Esophagus muscularis mucosa (tissue), 4 donors: Measurements from ENCODE around the gene THBS2. TPM values are rescaled to one million over a fixed set of nuclear protein-coding genes. Genes with fewer than 3 reads are reported as not detected.

Experiments used
- DNase-seq: peaks from one replicate; pipeline ENCODE4 v3.0.0-alpha.2; 2017; ENCODE audit errors: extremely low spot score
- H3K27ac ChIP-seq, 4 donors: fragments of 200-600 bp; sonication (generic); replicated peaks in 1 of 4; 1 replicate in 3 of 4; 2 replicates in 1 of 4; pipeline ENCODE4 v1.5.1; 2016 to 2019; ENCODE audit warnings: mild to moderate bottlenecking in 1 of 4
- H3K27me3 ChIP-seq, 4 donors: fragments of 200-600 bp; sonication (generic); one replicate each; pipeline versions ENCODE4 v1.5.1 to v1.6.0; 2016 to 2019
- H3K36me3 ChIP-seq, 4 donors: fragments of 200-600 bp; sonication (generic); one replicate each; pipeline ENCODE4 v1.5.1; 2016 to 2019
- H3K4me1 ChIP-seq, 4 donors: fragments of 200-600 bp; sonication (generic); one replicate each; pipeline ENCODE4 v1.5.1; 2016 to 2019
- H3K4me3 ChIP-seq, 4 donors: fragments of 200-600 bp; sonication (generic); 1 replicate in 2 of 4; 2 replicates in 2 of 4; pipeline ENCODE4 v1.5.1; 2016 to 2019; ENCODE audit warnings: mild to moderate bottlenecking in 4 of 4, moderate library complexity in 1 of 4
- H3K9me3 ChIP-seq, 4 donors: fragments of 200-600 bp; sonication (generic); 1 replicate in 3 of 4; 2 replicates in 1 of 4; pipeline ENCODE4 v1.5.1; 2016 to 2019
- EP300 ChIP-seq: sonication (generic); formaldehyde crosslinking; IDR thresholded peaks from one replicate; pipeline ENCODE4 v1.6.1; 2017; ENCODE audit warnings: antibody characterized with exemption
- POLR2A ChIP-seq: fragments of 450-650 bp; IDR thresholded peaks from one replicate; pipeline ENCODE4 v1.6.1; 2017; ENCODE audit warnings: antibody characterized with exemption, moderate library complexity, mild to moderate bottlenecking, low read depth
- POLR2AphosphoS5 ChIP-seq, 2 donors: sonication (generic); formaldehyde crosslinking; IDR thresholded peaks; one replicate each; pipeline ENCODE4 v1.6.1; 2017; ENCODE audit warnings: antibody characterized with exemption in 2 of 2
- WGBS: methylation state at CpG from one replicate; pipeline ENCODE4 v1.1.5; 2018; 5-methylcytosine and 5-hydroxymethylcytosine counted together
- intact Hi-C: fragments of 100-400 bp; cut with DNase I; formaldehyde crosslinking; loops from one replicate; pipeline ENCODE4 v1.15.1; 2023
- total RNA-seq, 4 donors: library from RNA; depleted of rRNA; stranded (reverse); fragments of >200 nt; gene quantifications; one replicate each; pipeline versions ENCODE4 v1.1.0 to v1.2.1, GENCODE V29; 2016
- TF ChIP-seq, protein P1 (sequence below), 3 experiments: fragments of 200-600 bp in 2 of 3; fragments of 450-650 bp in 1 of 3; sonication (generic) in 2 of 3; IDR thresholded peaks; one replicate each; pipeline ENCODE4 v1.5.1; 2017 to 2019; ENCODE audit warnings: antibody characterized with exemption in 3 of 3, mild to moderate bottlenecking in 2 of 3, moderate library complexity in 1 of 3

The THBS2 gene
- total RNA-seq, 4 donors from 2014 or later, result 25.7 to 36.4 (median 28.8) TPM

DNA sequence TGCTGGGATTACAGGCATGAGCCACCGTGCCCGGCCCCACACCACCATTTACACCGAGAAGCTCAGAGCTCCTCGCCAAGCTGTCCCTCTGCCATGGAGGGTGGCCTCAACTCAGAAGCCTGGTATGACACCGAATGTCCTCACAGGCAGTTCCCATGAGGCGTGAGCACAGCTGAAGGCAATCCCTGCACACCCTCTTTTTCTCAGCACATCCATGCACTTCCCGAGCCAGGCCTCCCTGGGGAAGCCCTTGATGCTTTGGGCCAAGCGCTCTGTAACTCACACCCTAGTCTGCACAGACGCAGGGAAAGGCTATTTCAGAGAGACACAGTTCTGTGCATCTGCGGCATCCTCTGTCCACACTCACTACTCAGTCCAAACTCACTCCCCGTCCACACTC, 18.4 kb downstream of the THBS2 start:
- TF ChIP-seq POLR2A, result no peak
- no peak for TF ChIP-seq POLR2AphosphoS5 (IDR thresholded peaks at IDR 0.05)
- TF ChIP-seq EP300, result no peak
- TF ChIP-seq, protein P1, sequence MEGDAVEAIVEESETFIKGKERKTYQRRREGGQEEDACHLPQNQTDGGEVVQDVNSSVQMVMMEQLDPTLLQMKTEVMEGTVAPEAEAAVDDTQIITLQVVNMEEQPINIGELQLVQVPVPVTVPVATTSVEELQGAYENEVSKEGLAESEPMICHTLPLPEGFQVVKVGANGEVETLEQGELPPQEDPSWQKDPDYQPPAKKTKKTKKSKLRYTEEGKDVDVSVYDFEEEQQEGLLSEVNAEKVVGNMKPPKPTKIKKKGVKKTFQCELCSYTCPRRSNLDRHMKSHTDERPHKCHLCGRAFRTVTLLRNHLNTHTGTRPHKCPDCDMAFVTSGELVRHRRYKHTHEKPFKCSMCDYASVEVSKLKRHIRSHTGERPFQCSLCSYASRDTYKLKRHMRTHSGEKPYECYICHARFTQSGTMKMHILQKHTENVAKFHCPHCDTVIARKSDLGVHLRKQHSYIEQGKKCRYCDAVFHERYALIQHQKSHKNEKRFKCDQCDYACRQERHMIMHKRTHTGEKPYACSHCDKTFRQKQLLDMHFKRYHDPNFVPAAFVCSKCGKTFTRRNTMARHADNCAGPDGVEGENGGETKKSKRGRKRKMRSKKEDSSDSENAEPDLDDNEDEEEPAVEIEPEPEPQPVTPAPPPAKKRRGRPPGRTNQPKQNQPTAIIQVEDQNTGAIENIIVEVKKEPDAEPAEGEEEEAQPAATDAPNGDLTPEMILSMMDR (IDR thresholded peaks at IDR 0.05), result no peak
- Histone ChIP-seq H3K27me3 (no peaks in the 10 kb centered on the region), H3K36me3 (peaks cover 0 to 42% (median 11%) of the 10 kb centered on the region in 4 donors), H3K9me3 (no peaks in the 10 kb centered on the region), H3K27ac (no peak overlapping the region), H3K4me3 (no peak overlapping the region), H3K4me1 (peaks cover 0 to 1% (median 0%) of the 10 kb centered on the region in 4 donors)
- 88% methylated on average over 11 of the region's 11 CpGs for WGBS
- no peak for DNase-seq
- intact Hi-C loops, result no loop called here

DNA sequence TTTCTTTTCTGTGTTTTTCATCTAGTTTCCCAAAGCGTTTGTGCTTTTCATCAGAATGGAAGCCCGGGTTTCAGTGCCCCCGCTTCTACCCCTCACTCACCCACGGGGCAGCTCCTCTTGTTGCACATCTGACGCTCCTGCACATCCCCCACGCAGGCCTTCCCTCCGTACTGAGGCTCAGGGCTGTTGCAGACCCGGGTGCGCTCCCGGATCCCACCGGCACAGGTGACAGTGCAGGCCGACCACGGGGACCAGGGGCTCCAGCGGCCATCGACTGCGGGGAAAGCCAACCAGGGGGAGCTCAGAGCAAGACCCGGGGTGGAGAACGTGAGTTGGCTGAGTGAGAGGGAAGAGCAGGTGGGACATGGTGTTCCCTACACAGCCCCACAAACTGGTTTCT, 19.0 kb downstream of the THBS2 start:
- intact Hi-C loops, result no loop called here
- 87% methylated on average over 15 of the region's 18 CpGs for WGBS

DNA sequence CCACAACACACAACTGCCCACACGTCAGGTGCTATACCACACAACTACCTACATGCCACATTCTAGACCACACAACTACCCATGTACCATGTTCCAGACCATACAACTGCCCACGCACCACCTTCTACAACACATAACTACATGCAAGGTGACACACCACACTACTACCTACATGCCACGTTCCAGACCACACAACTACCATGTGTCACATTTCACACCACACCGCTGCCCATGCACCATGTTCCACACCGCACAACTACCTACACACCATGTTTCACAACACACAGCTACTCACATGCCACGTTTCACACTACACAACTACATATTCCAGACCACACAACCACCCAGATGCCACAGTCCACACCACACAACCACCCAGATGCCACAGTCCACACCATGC, 19.8 kb downstream of the THBS2 start:
- Histone ChIP-seq H3K4me1 (peaks cover 0 to 13% (median 6%) of the 10 kb centered on the region in 4 donors), H3K9me3 (no peaks in the 10 kb centered on the region), H3K36me3 (peaks cover 0 to 42% (median 11%) of the 10 kb centered on the region in 4 donors), H3K27ac (no peak overlapping the region), H3K4me3 (no peak overlapping the region), H3K27me3 (no peaks in the 10 kb centered on the region)
- no peak for DNase-seq
- no peak for TF ChIP-seq POLR2A
- TF ChIP-seq, protein P1 (IDR thresholded peaks at IDR 0.05), result no peak
- no peak for TF ChIP-seq EP300
- no peak for TF ChIP-seq POLR2AphosphoS5 (IDR thresholded peaks at IDR 0.05)
- intact Hi-C loops, result no loop called here
- 95% methylated on average over 6 of the region's 6 CpGs for WGBS

More for the DNA sequence above, 19.0 kb downstream of the THBS2 start:
- Histone ChIP-seq H3K4me3 (no peak overlapping the region), H3K27me3 (no peaks in the 10 kb centered on the region), H3K36me3 (peaks cover 0 to 42% (median 11%) of the 10 kb centered on the region in 4 donors), H3K27ac (no peak overlapping the region), H3K4me1 (peaks cover 0 to 8% (median 5%) of the 10 kb centered on the region in 4 donors), H3K9me3 (no peaks in the 10 kb centered on the region)
- TF ChIP-seq POLR2A (no peak), EP300 (no peak), POLR2AphosphoS5 (IDR thresholded peaks at IDR 0.05) (no peak)
- TF ChIP-seq, protein P1 (IDR thresholded peaks at IDR 0.05), result no peak
- no peak for DNase-seq

DNA sequence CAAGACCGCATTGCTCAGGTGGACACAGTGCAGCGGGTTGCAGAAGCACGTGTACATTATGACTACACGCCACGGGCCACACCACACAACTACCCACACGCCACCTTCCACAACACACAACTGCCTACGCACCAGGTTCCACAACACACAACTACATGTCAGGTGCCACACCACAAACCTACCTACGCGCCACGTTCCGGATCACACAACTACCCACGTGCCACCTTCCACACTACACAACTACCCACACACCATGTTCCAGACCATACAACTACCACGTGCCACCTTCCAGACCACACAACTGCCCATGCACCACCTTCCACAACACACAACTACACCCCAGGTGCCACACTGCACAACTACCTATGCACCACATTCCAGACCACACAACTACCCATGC, 20.5 kb downstream of the THBS2 start:
- Histone ChIP-seq H3K27ac (no peak overlapping the region), H3K4me1 (peaks cover 0 to 13% (median 6%) of the 10 kb centered on the region in 4 donors), H3K27me3 (no peaks in the 10 kb centered on the region), H3K4me3 (no peak overlapping the region), H3K9me3 (no peaks in the 10 kb centered on the region), H3K36me3 (peaks cover 0 to 42% (median 11%) of the 10 kb centered on the region in 4 donors)
- TF ChIP-seq POLR2A (no peak), POLR2AphosphoS5 (IDR thresholded peaks at IDR 0.05) (no peak), EP300 (no peak)
- TF ChIP-seq, protein P1 (IDR thresholded peaks at IDR 0.05), result no peak
- DNase-seq, result no peak
- intact Hi-C loops, result no loop called here
- WGBS, result 93% methylated on average over 13 of the region's 13 CpGs

DNA sequence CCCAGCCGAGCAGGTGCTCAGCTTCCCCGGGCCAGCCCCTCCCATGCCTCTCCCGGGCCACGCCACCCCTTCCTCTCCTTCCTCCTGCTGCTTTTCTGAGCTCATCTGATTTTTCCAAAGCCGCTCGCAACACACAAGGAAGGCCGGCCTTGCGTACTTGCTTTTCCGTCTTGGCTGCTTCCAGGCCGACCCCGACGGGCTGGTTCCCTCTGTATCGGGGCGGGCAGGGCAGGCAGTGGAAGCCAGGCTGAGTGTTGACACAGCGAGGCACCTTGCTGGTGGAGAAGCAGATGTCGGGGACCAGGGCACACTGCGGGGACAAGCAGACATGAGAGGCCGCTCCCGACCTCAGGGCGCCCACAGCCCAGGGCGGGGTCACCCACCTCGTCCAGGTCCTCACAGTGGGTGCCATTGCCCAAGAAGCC, 21.1 kb downstream of the THBS2 start:
- no peak for DNase-seq
- Histone ChIP-seq H3K36me3 (peaks cover 0 to 38% (median 11%) of the 10 kb centered on the region in 4 donors), H3K27me3 (no peaks in the 10 kb centered on the region), H3K4me1 (peaks cover 0 to 13% (median 6%) of the 10 kb centered on the region in 4 donors), H3K27ac (no peak overlapping the region), H3K4me3 (no peak overlapping the region), H3K9me3 (no peaks in the 10 kb centered on the region)
- WGBS, result 96% methylated on average over 13 of the region's 22 CpGs
- TF ChIP-seq POLR2A (no peak), EP300 (no peak), POLR2AphosphoS5 (IDR thresholded peaks at IDR 0.05) (no peak)
- TF ChIP-seq, protein P1 (IDR thresholded peaks at IDR 0.05), result no peak
- intact Hi-C loops, result no loop called here
